HCT116 (cell line): ENCODE measurements around the gene MYCBP2. TPM values are rescaled to one million over a fixed set of nuclear protein-coding genes. Genes with fewer than 3 reads are reported as not detected.

Experiments
- ATAC-seq: fragments of 200-7000 bp; cut with Tn5 transposase; 2 replicates; pipeline ENCODE4 v1.9.1; 2020; ENCODE audit warnings: mild to moderate bottlenecking, moderate library complexity
- BruUV-seq: library from RNA; stranded (reverse); fragments of 400-500 nt; replicated peaks from 2 replicates; lab custom pipeline; 2021; lab: Mats Ljungman, UMichigan
- CTCF ChIA-PET: fragments of 300-600 bp; sonication (Branson Sonifier 250); formaldehyde crosslinking; loops from one replicate; lab custom pipeline; 2021; ENCODE audit warnings: antibody characterized with exemption; lab: Charles Lee
- POLR2A ChIA-PET: fragments of 300-600, 350-600 bp; sonication (Branson Sonifier 250); formaldehyde crosslinking; loops from one replicate; lab custom pipeline; 2021; ENCODE audit warnings: antibody characterized with exemption; lab: Charles Lee
- RAD21 ChIA-PET, 2 experiments: fragments of 300-600 bp; sonication (Branson Sonifier 250); formaldehyde crosslinking; loops; one replicate each; lab custom pipeline; 2023; ENCODE audit warnings: low total read pairs in 2 of 2; ENCODE audit not compliant: uncharacterized antibody in 2 of 2, unreplicated experiment in 2 of 2, low non-redundant PET in 1 of 2; lab: Charles Lee
- DNase-seq: peaks from one replicate; pipeline ENCODE4 v3.0.0-alpha.2; 2010; ENCODE audit warnings: low read depth, low spot score
- H2AFZ ChIP-seq: fragments of 200-600 bp; shearing (Covaris generic), sonication (generic); 2 replicates; pipeline ENCODE4 v1.6.1; 2017; ENCODE audit warnings: low read depth, mixed run types, mixed read lengths, antibody characterized with exemption, low read length; ENCODE audit not compliant: poor library complexity, severe bottlenecking
- H3K27ac ChIP-seq: 2 replicates; pipeline ENCODE4 v1.5.1; 2012; ENCODE audit warnings: low read depth, low read length
- H3K27me3 ChIP-seq: fragments of 200-600 bp; sonication (generic); 2 replicates; pipeline ENCODE4 v1.6.1; 2016; ENCODE audit warnings: mixed run types, low read length, mixed read lengths; ENCODE audit not compliant: insufficient read depth
- H3K36me3 ChIP-seq, 2 experiments: fragments of 200-500 bp in 1 of 2; fragments of 200-600 bp in 1 of 2; sonication (Bioruptor generic) in 1 of 2; sonication (generic) in 1 of 2; 2 replicates each; pipeline versions ENCODE4 v1.5.1 to v1.6.1; 2014 to 2016; ENCODE audit warnings: low read length in 2 of 2, inconsistent platforms in 1 of 2, mixed read lengths in 1 of 2, mixed run types in 1 of 2; ENCODE audit not compliant: insufficient read depth in 2 of 2, control insufficient read depth in 1 of 2
- H3K4me1 ChIP-seq, 2 experiments: fragments of 200-600 bp in 1 of 2; sonication (generic) in 1 of 2; 2 replicates each; pipeline versions ENCODE4 v1.5.1 to v1.6.1; 2012 to 2017; ENCODE audit warnings: low read length in 2 of 2, inconsistent platforms in 1 of 2, mild to moderate bottlenecking in 1 of 2, mixed read lengths in 1 of 2, mixed run types in 1 of 2, moderate library complexity in 1 of 2; ENCODE audit not compliant: insufficient read depth in 2 of 2, control insufficient read depth in 1 of 2
- H3K4me2 ChIP-seq: fragments of 200-600 bp; sonication (generic); 2 replicates; pipeline ENCODE4 v1.6.1; 2017; ENCODE audit warnings: mixed run types, low read length, mixed read lengths
- H3K4me3 ChIP-seq, 2 experiments: fragments of 200-600 bp in 1 of 2; sonication (generic) in 1 of 2; replicated peaks in 1 of 2; 2 replicates each; pipeline ENCODE4 v1.5.1; 2011 to 2016; ENCODE audit warnings: low read length in 2 of 2, control low read depth in 1 of 2, low read depth in 1 of 2, mild to moderate bottlenecking in 1 of 2, mixed read lengths in 1 of 2, mixed run types in 1 of 2
- H3K79me2 ChIP-seq: fragments of 200-600 bp; sonication (generic); 2 replicates; pipeline ENCODE4 v1.6.1; 2017; ENCODE audit warnings: mild to moderate bottlenecking, mixed run types, low read length, moderate library complexity, mixed read lengths; ENCODE audit not compliant: insufficient read depth
- H3K9ac ChIP-seq: fragments of 200-600 bp; sonication (generic); 2 replicates; pipeline ENCODE4 v1.6.1; 2016; ENCODE audit warnings: low read length, mixed read lengths
- H3K9me2 ChIP-seq: fragments of 200-600 bp; sonication (generic), shearing (Covaris generic); 2 replicates; pipeline ENCODE4 v1.6.1; 2017; ENCODE audit warnings: mixed run types, mild to moderate bottlenecking, moderate library complexity; ENCODE audit not compliant: insufficient read depth
- H3K9me3 ChIP-seq, 2 experiments: fragments of 200-500 bp in 1 of 2; fragments of 200-600 bp in 1 of 2; sonication (Bioruptor generic) in 1 of 2; sonication (generic) in 1 of 2; 2 replicates each; pipeline ENCODE4 v1.6.1; 2014 to 2017; ENCODE audit warnings: low read length in 2 of 2, mixed read lengths in 2 of 2, inconsistent platforms in 1 of 2, low read depth in 1 of 2, mild to moderate bottlenecking in 1 of 2, mixed run types in 1 of 2, moderate library complexity in 1 of 2; ENCODE audit not compliant: control insufficient read depth in 1 of 2, insufficient read depth in 1 of 2
- H4K20me1 ChIP-seq: fragments of 200-600 bp; sonication (generic), shearing (Covaris generic); 2 replicates; pipeline ENCODE4 v1.6.1; 2017; ENCODE audit warnings: mixed run types, mild to moderate bottlenecking, moderate library complexity; ENCODE audit not compliant: insufficient read depth
- EGR1 ChIP-seq: IDR thresholded peaks from 2 replicates; pipeline ENCODE4 v1.6.1; 2012; ENCODE audit warnings: low read depth
- ELF1 ChIP-seq: IDR thresholded peaks from 2 replicates; pipeline ENCODE4 v1.6.1; 2012; ENCODE audit warnings: low read depth, borderline replicate concordance
- FOSL1 ChIP-seq: IDR thresholded peaks from 2 replicates; pipeline ENCODE4 v1.6.1; 2012; ENCODE audit warnings: low read depth
- SIN3A ChIP-seq: IDR thresholded peaks from 2 replicates; pipeline ENCODE4 v1.6.1; 2012; ENCODE audit warnings: low read depth
- SP1 ChIP-seq: IDR thresholded peaks from 2 replicates; pipeline ENCODE4 v1.6.1; 2012; ENCODE audit warnings: low read depth
- SRF ChIP-seq: IDR thresholded peaks from 2 replicates; pipeline ENCODE4 v1.6.1; 2012; ENCODE audit warnings: low read depth
- ZFX ChIP-seq: fragments of 450-650 bp; IDR thresholded peaks from 2 replicates; pipeline ENCODE4 v1.6.1; 2017
- ZNF274 ChIP-seq: fragments of 200-500 bp; sonication (Bioruptor generic); IDR thresholded peaks from 2 replicates; pipeline ENCODE4 v1.6.1; 2014; ENCODE audit warnings: mild to moderate bottlenecking, low read depth, low read length, inconsistent platforms
- intact Hi-C: fragments of 100-400 bp; cut with micrococcal nuclease; formaldehyde crosslinking; loops from 2 replicates; pipeline ENCODE4 v1.10.0; 2022
- total RNA-seq: library from RNA; stranded (reverse); gene quantifications from one replicate; pipeline ENCODE4 v1.2.1, GENCODE V29; 2021; ENCODE audit not compliant: unreplicated experiment
- TF ChIP-seq, protein P1 (sequence below): IDR thresholded peaks from 2 replicates; pipeline ENCODE4 v1.6.1; 2012
- TF ChIP-seq, protein P2 (sequence below): IDR thresholded peaks from 2 replicates; pipeline ENCODE4 v1.6.1; 2012; ENCODE audit warnings: low read depth
- TF ChIP-seq, protein P3 (sequence below): IDR thresholded peaks from 2 replicates; pipeline ENCODE4 v1.6.1; 2012
- TF ChIP-seq, protein P4 (sequence below), 3 experiments: fragments of 200-600 bp in 1 of 3; sonication (generic) in 1 of 3; IDR thresholded peaks in 2 of 3; conservative IDR thresholded peaks in 1 of 3; 2 replicates each; pipeline ENCODE4 v1.5.1; 2012 to 2017; ENCODE audit warnings: low read depth in 2 of 3, low read length in 2 of 3, antibody characterized with exemption in 1 of 3, borderline replicate concordance in 1 of 3, control low read depth in 1 of 3, mild to moderate bottlenecking in 1 of 3, mixed read lengths in 1 of 3, mixed run types in 1 of 3, moderate library complexity in 1 of 3; ENCODE audit not compliant: insufficient read depth in 1 of 3
- TF ChIP-seq, protein P5 (sequence below): IDR thresholded peaks from 2 replicates; pipeline ENCODE4 v1.6.1; 2011; ENCODE audit warnings: mild to moderate bottlenecking, low read length, moderate library complexity; ENCODE audit not compliant: insufficient replicate concordance; ENCODE audit errors: extremely low read depth

The MYCBP2 gene
- total RNA-seq, 1 experiment from 2014 or later: 48.5 TPM

DNA sequence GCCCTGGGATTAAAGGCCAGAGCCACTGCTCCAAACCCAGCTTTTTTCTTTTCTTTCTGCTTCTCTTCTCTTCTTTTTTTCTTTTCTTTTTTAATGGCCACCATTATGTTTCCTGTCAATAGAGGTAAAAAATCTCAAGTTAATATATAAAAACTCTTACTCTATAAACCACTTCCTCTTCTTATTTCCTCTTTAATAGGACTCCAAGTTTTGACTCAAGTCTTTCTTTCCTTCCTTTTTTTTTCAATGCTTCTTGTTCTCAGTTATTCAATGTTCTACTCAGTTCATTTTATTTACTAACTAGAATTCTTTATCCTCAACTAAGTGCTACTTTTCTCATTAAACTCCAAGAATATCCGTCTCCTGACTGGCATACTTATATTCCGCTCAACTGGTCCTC is 27.1 kb upstream of the MYCBP2 start:
- no peak overlapping the region for H3K4me2 ChIP-seq
- no TSS peak for BruUV-seq
- no peaks in the 10 kb centered on the region for H3K36me3 ChIP-seq
- no peak overlapping the region for H3K27ac ChIP-seq
- no peaks in the 10 kb centered on the region; the same call in 1 of the 2 replicates for H3K27me3 ChIP-seq
- intact Hi-C loops: no loop called here
- DNase-seq (no peak), ATAC-seq (no peak)
- no peaks in the 10 kb centered on the region for H3K4me1 ChIP-seq
- ChIA-PET RAD21 (no interaction called here), CTCF (no interaction called here), POLR2A (no interaction called here)
- no peak overlapping the region for H2AFZ ChIP-seq
- no peak overlapping the region for H3K4me3 ChIP-seq
- TF ChIP-seq SP1: no peak
- no peak overlapping the region for H3K9ac ChIP-seq
- H4K20me1 ChIP-seq: no peaks in the 10 kb centered on the region
- no peaks in the 10 kb centered on the region for H3K79me2 ChIP-seq
- no peaks in the 10 kb centered on the region for H3K9me2 ChIP-seq
- no peaks in the 10 kb centered on the region for H3K9me3 ChIP-seq

DNA sequence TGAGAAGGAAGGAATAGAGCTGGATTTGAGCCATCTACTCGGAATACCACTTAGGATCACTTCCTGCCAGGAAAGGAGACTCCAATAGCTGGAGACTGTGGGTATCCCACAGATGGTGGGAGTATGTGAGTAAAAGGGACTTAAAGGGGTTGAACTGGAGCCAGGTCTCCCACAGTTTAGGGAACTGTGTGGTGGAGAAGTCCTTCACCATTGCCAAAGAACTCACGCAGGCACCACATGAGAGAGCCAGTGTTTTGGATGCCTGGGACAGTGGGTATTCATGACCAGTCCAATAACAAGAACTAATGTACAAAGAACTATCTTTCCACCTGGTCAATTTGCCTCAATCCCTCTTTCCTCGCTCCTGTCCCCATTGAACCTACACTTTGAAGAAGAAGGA is 24.4 kb upstream of the MYCBP2 start:
- POLR2A ChIA-PET: no interaction called here
- RAD21 ChIA-PET: no interaction called here
- TF ChIP-seq, protein P1, sequence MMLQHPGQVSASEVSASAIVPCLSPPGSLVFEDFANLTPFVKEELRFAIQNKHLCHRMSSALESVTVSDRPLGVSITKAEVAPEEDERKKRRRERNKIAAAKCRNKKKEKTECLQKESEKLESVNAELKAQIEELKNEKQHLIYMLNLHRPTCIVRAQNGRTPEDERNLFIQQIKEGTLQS: no peak
- no peak for TF ChIP-seq ZNF274
- TF ChIP-seq SRF: no peak
- TF ChIP-seq ELF1: no peak
- no peak for TF ChIP-seq FOSL1
- TF ChIP-seq, protein P2, sequence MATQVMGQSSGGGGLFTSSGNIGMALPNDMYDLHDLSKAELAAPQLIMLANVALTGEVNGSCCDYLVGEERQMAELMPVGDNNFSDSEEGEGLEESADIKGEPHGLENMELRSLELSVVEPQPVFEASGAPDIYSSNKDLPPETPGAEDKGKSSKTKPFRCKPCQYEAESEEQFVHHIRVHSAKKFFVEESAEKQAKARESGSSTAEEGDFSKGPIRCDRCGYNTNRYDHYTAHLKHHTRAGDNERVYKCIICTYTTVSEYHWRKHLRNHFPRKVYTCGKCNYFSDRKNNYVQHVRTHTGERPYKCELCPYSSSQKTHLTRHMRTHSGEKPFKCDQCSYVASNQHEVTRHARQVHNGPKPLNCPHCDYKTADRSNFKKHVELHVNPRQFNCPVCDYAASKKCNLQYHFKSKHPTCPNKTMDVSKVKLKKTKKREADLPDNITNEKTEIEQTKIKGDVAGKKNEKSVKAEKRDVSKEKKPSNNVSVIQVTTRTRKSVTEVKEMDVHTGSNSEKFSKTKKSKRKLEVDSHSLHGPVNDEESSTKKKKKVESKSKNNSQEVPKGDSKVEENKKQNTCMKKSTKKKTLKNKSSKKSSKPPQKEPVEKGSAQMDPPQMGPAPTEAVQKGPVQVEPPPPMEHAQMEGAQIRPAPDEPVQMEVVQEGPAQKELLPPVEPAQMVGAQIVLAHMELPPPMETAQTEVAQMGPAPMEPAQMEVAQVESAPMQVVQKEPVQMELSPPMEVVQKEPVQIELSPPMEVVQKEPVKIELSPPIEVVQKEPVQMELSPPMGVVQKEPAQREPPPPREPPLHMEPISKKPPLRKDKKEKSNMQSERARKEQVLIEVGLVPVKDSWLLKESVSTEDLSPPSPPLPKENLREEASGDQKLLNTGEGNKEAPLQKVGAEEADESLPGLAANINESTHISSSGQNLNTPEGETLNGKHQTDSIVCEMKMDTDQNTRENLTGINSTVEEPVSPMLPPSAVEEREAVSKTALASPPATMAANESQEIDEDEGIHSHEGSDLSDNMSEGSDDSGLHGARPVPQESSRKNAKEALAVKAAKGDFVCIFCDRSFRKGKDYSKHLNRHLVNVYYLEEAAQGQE: no peak
- no peak for TF ChIP-seq SIN3A
- TF ChIP-seq, protein P3, sequence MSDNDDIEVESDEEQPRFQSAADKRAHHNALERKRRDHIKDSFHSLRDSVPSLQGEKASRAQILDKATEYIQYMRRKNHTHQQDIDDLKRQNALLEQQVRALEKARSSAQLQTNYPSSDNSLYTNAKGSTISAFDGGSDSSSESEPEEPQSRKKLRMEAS: no peak
- TF ChIP-seq, protein P4, sequence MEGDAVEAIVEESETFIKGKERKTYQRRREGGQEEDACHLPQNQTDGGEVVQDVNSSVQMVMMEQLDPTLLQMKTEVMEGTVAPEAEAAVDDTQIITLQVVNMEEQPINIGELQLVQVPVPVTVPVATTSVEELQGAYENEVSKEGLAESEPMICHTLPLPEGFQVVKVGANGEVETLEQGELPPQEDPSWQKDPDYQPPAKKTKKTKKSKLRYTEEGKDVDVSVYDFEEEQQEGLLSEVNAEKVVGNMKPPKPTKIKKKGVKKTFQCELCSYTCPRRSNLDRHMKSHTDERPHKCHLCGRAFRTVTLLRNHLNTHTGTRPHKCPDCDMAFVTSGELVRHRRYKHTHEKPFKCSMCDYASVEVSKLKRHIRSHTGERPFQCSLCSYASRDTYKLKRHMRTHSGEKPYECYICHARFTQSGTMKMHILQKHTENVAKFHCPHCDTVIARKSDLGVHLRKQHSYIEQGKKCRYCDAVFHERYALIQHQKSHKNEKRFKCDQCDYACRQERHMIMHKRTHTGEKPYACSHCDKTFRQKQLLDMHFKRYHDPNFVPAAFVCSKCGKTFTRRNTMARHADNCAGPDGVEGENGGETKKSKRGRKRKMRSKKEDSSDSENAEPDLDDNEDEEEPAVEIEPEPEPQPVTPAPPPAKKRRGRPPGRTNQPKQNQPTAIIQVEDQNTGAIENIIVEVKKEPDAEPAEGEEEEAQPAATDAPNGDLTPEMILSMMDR (IDR thresholded peaks at IDR 0.05 in 2 of 3, conservative IDR thresholded peaks at IDR 0.05 in 1 of 3; ENCODE audit: borderline replicate concordance in 1 of 3, insufficient read depth in 1 of 3, low read depth in 2 of 3, low read length in 2 of 3): no peak
- TF ChIP-seq EGR1: no peak
- TF ChIP-seq ZFX: no peak
- TF ChIP-seq, protein P5, sequence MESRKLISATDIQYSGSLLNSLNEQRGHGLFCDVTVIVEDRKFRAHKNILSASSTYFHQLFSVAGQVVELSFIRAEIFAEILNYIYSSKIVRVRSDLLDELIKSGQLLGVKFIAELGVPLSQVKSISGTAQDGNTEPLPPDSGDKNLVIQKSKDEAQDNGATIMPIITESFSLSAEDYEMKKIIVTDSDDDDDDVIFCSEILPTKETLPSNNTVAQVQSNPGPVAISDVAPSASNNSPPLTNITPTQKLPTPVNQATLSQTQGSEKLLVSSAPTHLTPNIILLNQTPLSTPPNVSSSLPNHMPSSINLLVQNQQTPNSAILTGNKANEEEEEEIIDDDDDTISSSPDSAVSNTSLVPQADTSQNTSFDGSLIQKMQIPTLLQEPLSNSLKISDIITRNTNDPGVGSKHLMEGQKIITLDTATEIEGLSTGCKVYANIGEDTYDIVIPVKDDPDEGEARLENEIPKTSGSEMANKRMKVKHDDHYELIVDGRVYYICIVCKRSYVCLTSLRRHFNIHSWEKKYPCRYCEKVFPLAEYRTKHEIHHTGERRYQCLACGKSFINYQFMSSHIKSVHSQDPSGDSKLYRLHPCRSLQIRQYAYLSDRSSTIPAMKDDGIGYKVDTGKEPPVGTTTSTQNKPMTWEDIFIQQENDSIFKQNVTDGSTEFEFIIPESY: no peak
- TF ChIP-seq SP1: no peak
- TF ChIP-seq, all 23 proteins: peak for 0

More for the DNA sequence above, 24.4 kb upstream of the MYCBP2 start:
- Histone ChIP-seq H3K27me3 (no peaks in the 10 kb centered on the region; the same call in 1 of the 2 replicates), H3K9me3 (no peaks in the 10 kb centered on the region), H3K4me3 (no peak overlapping the region), H3K9ac (no peak overlapping the region), H4K20me1 (no peaks in the 10 kb centered on the region), H3K9me2 (no peaks in the 10 kb centered on the region), H3K79me2 (no peaks in the 10 kb centered on the region), H3K36me3 (no peaks in the 10 kb centered on the region), H2AFZ (no peak overlapping the region), H3K4me1 (no peaks in the 10 kb centered on the region), H3K4me2 (no peak overlapping the region), H3K27ac (no peak overlapping the region)
- intact Hi-C loops: no loop called here
- DNase-seq (no peak), ATAC-seq (no peak)
- BruUV-seq: no TSS peak
- CTCF ChIA-PET: no interaction called here
